HepG2 (cell line): ENCODE measurements around the gene WNT6. TPM values are rescaled to one million over a fixed set of nuclear protein-coding genes. Genes with fewer than 3 reads are reported as not detected.

Experiments used
- ATAC-seq: fragments of 200-7000 bp; cut with Tn5 transposase; 3 replicates; pipeline ENCODE4 v1.9.1; 2020; ENCODE audit warnings: mild to moderate bottlenecking, moderate library complexity
- BruUV-seq: library from RNA; stranded (reverse); fragments of 400-500 nt; replicated peaks from 2 replicates; lab custom pipeline; 2021; lab: Mats Ljungman, UMichigan
- CTCF ChIA-PET: fragments of 300-600 bp; formaldehyde crosslinking; extraction: SDS; loops from one replicate; lab custom pipeline; 2021; ENCODE audit warnings: low total read pairs, inconsistent platforms, low intra/inter-chr PET ratio; lab: Yijun Ruan, JAX
- POLR2A ChIA-PET: fragments of 350-600 bp; sonication (Branson Sonifier 250); formaldehyde crosslinking; loops from one replicate; lab custom pipeline; 2020; ENCODE audit warnings: antibody characterized with exemption, inconsistent platforms; lab: Yijun Ruan, JAX
- DNase-seq: peaks from one replicate; pipeline ENCODE4 v3.0.0-alpha.2; 2015; ENCODE audit warnings: low spot score
- FAIRE-seq: peaks from 3 replicates; lab custom pipeline; 2011; peaks lifted over from hg19 to GRCh38; lab: Jason Lieb, UNC
- H2AFZ ChIP-seq: one replicate; pipeline ENCODE4 v1.6.1; 2011; ENCODE audit warnings: low read length, inconsistent platforms
- H3K27ac ChIP-seq: fragments of 300-600 bp; 3 replicates; pipeline ENCODE4 v1.8.0; 2011; ENCODE audit warnings: mixed run types, mild to moderate bottlenecking, mixed read lengths, low read length, inconsistent platforms; ENCODE audit not compliant: insufficient read depth; ENCODE audit errors: extremely low read length
- H3K27me3 ChIP-seq, 2 experiments: fragments of 200-600 bp in 1 of 2; 2 replicates in 1 of 2; 3 replicates in 1 of 2; pipeline versions ENCODE4 v1.6.0 to v1.8.0; 2011; ENCODE audit warnings: low read length in 2 of 2, mild to moderate bottlenecking in 2 of 2, moderate library complexity in 2 of 2, inconsistent platforms in 1 of 2; ENCODE audit not compliant: insufficient read depth in 2 of 2, control insufficient read depth in 1 of 2
- H3K36me3 ChIP-seq, 2 experiments: fragments of 200-600 bp in 1 of 2; replicated peaks in 1 of 2; 2 replicates in 1 of 2; 3 replicates in 1 of 2; pipeline versions ENCODE4 v1.5.1 to v1.8.0; 2011; ENCODE audit warnings: low read length in 2 of 2, inconsistent platforms in 1 of 2; ENCODE audit not compliant: insufficient read depth in 2 of 2, control insufficient read depth in 1 of 2
- H3K4me1 ChIP-seq: 2 replicates; pipeline ENCODE4 v1.5.1; 2012; ENCODE audit warnings: low read length, inconsistent platforms; ENCODE audit not compliant: insufficient read depth
- H3K4me2 ChIP-seq: 2 replicates; pipeline ENCODE4 v1.6.0; 2011; ENCODE audit warnings: low read depth, low read length, inconsistent platforms
- H3K4me3 ChIP-seq, 3 experiments: fragments of 200-600 bp in 1 of 3; sonication (generic), shearing (Covaris generic) in 1 of 3; replicated peaks in 1 of 3; 2 replicates each; pipeline ENCODE4 v1.5.1; 2011 to 2016; ENCODE audit warnings: low read length in 3 of 3, inconsistent platforms in 2 of 3, low read depth in 2 of 3, mild to moderate bottlenecking in 2 of 3, control low read depth in 1 of 3, mixed read lengths in 1 of 3; ENCODE audit not compliant: insufficient read depth in 1 of 3
- H3K79me2 ChIP-seq: one replicate; pipeline ENCODE4 v1.6.1; 2011; ENCODE audit warnings: low read length, inconsistent platforms; ENCODE audit not compliant: insufficient read depth
- H3K9ac ChIP-seq: 2 replicates; pipeline ENCODE4 v1.6.0; 2011; ENCODE audit warnings: mild to moderate bottlenecking, low read depth, low read length, inconsistent platforms; ENCODE audit not compliant: insufficient read depth
- H3K9me3 ChIP-seq: 2 replicates; pipeline ENCODE4 v1.5.1; 2012; ENCODE audit warnings: mild to moderate bottlenecking, low read length
- H4K20me1 ChIP-seq: 2 replicates; pipeline ENCODE4 v1.6.0; 2011; ENCODE audit warnings: inconsistent platforms, mild to moderate bottlenecking, low read length, moderate library complexity; ENCODE audit not compliant: insufficient read depth
- NBN ChIP-seq: fragments of 450-650 bp; conservative IDR thresholded peaks from 2 replicates; pipeline ENCODE4 v1.6.1; 2017
- TBX2 ChIP-seq: sonication (generic); formaldehyde crosslinking; IDR thresholded peaks from 2 replicates; pipeline ENCODE4 v1.5.0; 2020; ENCODE audit warnings: missing genetic modification reagents, mild to moderate bottlenecking, borderline replicate concordance
- ZNF772 ChIP-seq: sonication (generic); formaldehyde crosslinking; IDR thresholded peaks from 2 replicates; pipeline ENCODE4 v1.5.0; 2020; ENCODE audit warnings: mild to moderate bottlenecking, missing genetic modification reagents
- WGBS: methylation state at CpG from one replicate; pipeline ENCODE4 v1.1.6; 2017; ENCODE audit warnings: low lambda C conversion rate; 5-methylcytosine and 5-hydroxymethylcytosine counted together
- in situ Hi-C: cut with HindIII; loops from 2 replicates; pipeline ENCODE4 v1.10.0; 2017; ENCODE audit warnings: low pct_unique_long_range_greater_than_20kb; ENCODE audit not compliant: extremely low pct_ligation_motif_present
- intact Hi-C: fragments of 100-400 bp; cut with micrococcal nuclease; formaldehyde crosslinking; loops from one replicate; pipeline ENCODE4 v1.10.0; 2022; ENCODE audit not compliant: unreplicated experiment
- polyA plus RNA-seq, 8 experiments: library from polyadenylated mRNA; depleted of rRNA in 3 of 8; stranded (reverse) in 7 of 8; unstranded in 1 of 8; fragments of >200 nt; fragmentation: Illumina TruSeq in 4 of 8; extraction: Trizol in 4 of 8; gene quantifications; 2 replicates each; pipeline versions ENCODE4 v1.2.1 to v1.2.3, GENCODE V29; 2011 to 2016; ENCODE audit warnings: low read depth in 4 of 8, missing spikeins in 1 of 8, mixed read lengths in 1 of 8; ENCODE audit not compliant: insufficient read depth in 1 of 8
- total RNA-seq, 5 experiments: library from RNA; depleted of rRNA; stranded (reverse); fragments of >200 nt; fragmentation: Illumina TruSeq; extraction: Trizol; gene quantifications; 2 replicates each; pipeline ENCODE4 v1.2.3, GENCODE V29; 2016; ENCODE audit warnings: low read depth in 1 of 5
- TF ChIP-seq, protein P1 (sequence below): fragments of 450-650 bp; IDR thresholded peaks from 2 replicates; pipeline ENCODE4 v1.6.1; 2016
- TF ChIP-seq, protein P2 (sequence below): sonication (generic); formaldehyde crosslinking; IDR thresholded peaks from 2 replicates; pipeline ENCODE4 v1.5.1; 2020; ENCODE audit warnings: mild to moderate bottlenecking, missing genetic modification reagents, moderate library complexity
- TF ChIP-seq, protein P3 (sequence below): sonication (generic); formaldehyde crosslinking; IDR thresholded peaks from 2 replicates; pipeline ENCODE4 v1.4.0; 2020; ENCODE audit warnings: missing genetic modification reagents

Gene WNT6
- total and polyA plus RNA-seq, 2 of the 13 experiments (the other 11 are each of a cell fraction or from before 2014, with no cell fraction given) = 0.20 TPM; not detected in 1

DNA sequence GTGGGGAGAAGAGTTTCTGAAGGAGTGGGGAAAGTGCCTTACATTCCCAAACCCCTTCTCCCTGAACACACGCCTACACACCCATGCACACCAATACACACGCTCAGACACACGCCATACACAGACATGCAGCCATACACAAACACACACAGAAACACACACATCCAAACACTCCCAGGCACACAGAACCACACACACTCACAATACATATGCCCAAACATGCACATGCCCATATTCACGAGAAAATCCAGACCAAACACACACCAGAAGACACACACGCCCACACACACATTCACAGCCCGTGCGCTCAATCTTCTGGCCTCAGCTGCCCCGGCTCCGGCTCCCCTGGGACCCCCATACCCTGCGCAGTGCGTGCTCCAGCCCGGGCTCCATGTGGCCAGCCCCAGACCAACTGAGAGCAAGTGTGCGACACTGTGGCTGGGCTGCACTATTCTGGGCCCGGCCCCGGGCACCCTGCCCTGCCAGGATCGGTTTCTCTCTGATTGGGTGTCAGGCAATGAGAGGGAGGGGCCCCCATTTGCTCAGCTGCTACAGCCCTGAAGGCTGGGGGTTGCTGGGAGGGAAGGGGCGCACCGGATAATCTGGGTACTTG lies 28.1 kb upstream of the WNT6 start, which contains the start of gene PRKAG3:
Gene PRKAG3, minus strand, starts transcription at position 426 of the 613 bp plus-strand sequence.
- H2AFZ ChIP-seq = no peak within 1 kb of the TSS
- peak within 1 kb of the TSS; percentile 26 for H3K4me2 ChIP-seq
- FAIRE-seq = no peak
- peaks cover 40% of the 10 kb centered on the region for H3K4me1 ChIP-seq
- peak within 1 kb of the TSS in 1 of 3 experiments; percentile 8; a peak in 1 of 6 replicates for H3K4me3 ChIP-seq
- H3K27me3 ChIP-seq = peaks cover 16 to 81% of the 10 kb centered on the region in 2 experiments; a peak in 4 of 5 replicates
- H3K36me3 ChIP-seq = no peaks in the 10 kb centered on the region
- intact Hi-C loops = no loop called here
- H3K9me3 ChIP-seq = no peaks in the 10 kb centered on the region
- H3K79me2 ChIP-seq = no peaks in the 10 kb centered on the region
- no peak within 1 kb of the TSS for H3K9ac ChIP-seq
- ChIA-PET POLR2A (interaction anchor here (1.0 kb wide), 1 partner anchor 49 kb away, joined by 3 read pairs; the partner anchor contains the start of gene CYP27A1), CTCF (no interaction called here)
- H4K20me1 ChIP-seq = no peaks in the 10 kb centered on the region
- no peak for DNase-seq
- ATAC-seq = peak; percentile 24
- WGBS = 37% methylated on average over 17 of the region's 18 CpGs
- in situ Hi-C loops = loop anchor here (25.0 kb wide), 1 partner anchor 94 kb away; no protein-coding TSS in a partner anchor
- 0 out of 2 replicates have a peak, but pooled peaks have one; percentile 48 for TF ChIP-seq NBN
- TF ChIP-seq, protein P1, sequence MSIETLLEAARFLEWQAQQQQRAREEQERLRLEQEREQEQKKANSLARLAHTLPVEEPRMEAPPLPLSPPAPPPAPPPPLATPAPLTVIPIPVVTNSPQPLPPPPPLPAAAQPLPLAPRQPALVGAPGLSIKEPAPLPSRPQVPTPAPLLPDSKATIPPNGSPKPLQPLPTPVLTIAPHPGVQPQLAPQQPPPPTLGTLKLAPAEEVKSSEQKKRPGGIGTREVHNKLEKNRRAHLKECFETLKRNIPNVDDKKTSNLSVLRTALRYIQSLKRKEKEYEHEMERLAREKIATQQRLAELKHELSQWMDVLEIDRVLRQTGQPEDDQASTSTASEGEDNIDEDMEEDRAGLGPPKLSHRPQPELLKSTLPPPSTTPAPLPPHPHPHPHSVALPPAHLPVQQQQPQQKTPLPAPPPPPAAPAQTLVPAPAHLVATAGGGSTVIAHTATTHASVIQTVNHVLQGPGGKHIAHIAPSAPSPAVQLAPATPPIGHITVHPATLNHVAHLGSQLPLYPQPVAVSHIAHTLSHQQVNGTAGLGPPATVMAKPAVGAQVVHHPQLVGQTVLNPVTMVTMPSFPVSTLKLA = 0 out of 2 replicates have a peak, but pooled peaks have one; percentile 3
- TF ChIP-seq, protein P2, sequence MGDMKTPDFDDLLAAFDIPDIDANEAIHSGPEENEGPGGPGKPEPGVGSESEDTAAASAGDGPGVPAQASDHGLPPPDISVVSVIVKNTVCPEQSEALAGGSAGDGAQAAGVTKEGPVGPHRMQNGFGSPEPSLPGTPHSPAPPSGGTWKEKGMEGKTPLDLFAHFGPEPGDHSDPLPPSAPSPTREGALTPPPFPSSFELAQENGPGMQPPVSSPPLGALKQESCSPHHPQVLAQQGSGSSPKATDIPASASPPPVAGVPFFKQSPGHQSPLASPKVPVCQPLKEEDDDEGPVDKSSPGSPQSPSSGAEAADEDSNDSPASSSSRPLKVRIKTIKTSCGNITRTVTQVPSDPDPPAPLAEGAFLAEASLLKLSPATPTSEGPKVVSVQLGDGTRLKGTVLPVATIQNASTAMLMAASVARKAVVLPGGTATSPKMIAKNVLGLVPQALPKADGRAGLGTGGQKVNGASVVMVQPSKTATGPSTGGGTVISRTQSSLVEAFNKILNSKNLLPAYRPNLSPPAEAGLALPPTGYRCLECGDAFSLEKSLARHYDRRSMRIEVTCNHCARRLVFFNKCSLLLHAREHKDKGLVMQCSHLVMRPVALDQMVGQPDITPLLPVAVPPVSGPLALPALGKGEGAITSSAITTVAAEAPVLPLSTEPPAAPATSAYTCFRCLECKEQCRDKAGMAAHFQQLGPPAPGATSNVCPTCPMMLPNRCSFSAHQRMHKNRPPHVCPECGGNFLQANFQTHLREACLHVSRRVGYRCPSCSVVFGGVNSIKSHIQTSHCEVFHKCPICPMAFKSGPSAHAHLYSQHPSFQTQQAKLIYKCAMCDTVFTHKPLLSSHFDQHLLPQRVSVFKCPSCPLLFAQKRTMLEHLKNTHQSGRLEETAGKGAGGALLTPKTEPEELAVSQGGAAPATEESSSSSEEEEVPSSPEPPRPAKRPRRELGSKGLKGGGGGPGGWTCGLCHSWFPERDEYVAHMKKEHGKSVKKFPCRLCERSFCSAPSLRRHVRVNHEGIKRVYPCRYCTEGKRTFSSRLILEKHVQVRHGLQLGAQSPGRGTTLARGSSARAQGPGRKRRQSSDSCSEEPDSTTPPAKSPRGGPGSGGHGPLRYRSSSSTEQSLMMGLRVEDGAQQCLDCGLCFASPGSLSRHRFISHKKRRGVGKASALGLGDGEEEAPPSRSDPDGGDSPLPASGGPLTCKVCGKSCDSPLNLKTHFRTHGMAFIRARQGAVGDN (CRISPR knock-in tag) = peak; percentile 28; the same call in 1 of the 2 replicates
- TF ChIP-seq, protein P3, sequence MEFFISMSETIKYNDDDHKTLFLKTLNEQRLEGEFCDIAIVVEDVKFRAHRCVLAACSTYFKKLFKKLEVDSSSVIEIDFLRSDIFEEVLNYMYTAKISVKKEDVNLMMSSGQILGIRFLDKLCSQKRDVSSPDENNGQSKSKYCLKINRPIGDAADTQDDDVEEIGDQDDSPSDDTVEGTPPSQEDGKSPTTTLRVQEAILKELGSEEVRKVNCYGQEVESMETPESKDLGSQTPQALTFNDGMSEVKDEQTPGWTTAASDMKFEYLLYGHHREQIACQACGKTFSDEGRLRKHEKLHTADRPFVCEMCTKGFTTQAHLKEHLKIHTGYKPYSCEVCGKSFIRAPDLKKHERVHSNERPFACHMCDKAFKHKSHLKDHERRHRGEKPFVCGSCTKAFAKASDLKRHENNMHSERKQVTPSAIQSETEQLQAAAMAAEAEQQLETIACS (CRISPR knock-in tag) = no peak
- TF ChIP-seq TBX2 (CRISPR knock-in tag) = 0 out of 2 replicates have a peak, but pooled peaks have one; percentile 24
- no peak for TF ChIP-seq ZNF772 (CRISPR knock-in tag)
- no TSS peak for BruUV-seq
- no peak within 1 kb of the TSS for H3K27ac ChIP-seq
